Activated gamma-delta T cell treated with anti-CD3 and anti-CD28 coated beads, Interleukin-2, amount 50 U/mL, for 16 hours (primary cell): ENCODE measurements around the gene LATS1.

Experiments
- DNase-seq: peaks from one replicate; pipeline ENCODE4 v3.0.0-alpha.2; 2020; ENCODE audit warnings: low read depth

LATS1 gene

DNA sequence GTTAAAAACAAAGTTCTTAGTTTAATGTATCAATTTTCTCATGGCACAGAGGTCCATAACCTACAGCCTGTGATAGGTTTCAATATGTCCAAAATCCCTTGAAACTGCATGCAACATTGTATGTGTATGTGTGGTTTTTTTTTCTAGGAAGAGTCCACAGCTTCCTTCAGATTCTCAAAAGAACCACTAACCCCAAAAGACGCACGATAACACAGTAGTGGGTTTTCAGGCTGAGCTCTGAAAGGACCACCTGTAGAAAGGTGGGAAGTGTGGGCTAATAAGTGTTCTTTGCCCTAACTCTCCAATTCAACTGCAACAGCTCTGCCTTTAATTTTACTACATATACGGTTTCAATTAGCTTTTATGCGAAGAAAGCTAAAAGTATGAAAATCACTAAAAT lies 57.9 kb downstream of the LATS1 start:
- no peak for DNase-seq

DNA sequence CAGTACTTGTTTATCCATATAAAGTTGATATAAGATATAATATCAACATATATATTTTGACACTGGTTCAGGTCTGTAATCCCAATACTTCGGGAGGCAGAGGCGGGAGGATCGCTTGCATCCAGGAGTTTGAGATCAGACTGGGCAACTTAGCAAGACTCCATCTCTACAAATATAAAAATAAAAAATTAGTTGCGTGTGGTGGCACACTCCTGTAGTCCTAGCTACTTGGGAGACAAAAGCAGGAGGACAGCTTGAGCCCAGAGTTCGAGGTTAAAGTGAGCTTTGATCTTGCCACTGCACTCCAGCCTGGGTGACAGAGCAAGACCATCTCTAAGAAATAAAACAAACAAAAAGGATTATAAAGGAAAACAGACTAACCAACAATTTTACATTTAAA lies 60.5 kb downstream of the LATS1 start:
- DNase-seq, result no peak

DNA sequence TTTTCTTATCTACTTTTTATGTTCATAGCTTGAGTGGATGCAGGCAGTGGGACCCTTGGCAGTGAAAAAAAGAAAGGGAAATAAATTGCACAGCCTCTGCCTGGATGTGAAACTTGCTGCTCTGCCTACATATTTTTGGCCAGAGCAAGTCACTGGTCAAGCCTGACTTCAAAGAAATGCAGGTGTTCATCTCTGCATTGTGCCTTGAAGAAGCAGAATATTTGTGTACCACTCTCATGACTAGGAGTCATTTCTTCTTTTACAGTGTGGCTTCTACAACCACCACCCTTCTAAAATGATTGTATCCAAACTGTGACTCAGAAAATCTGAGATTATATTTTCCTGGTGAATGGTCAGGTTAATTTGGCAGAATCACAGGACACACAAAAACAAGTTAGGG lies 66.8 kb downstream of the LATS1 start:
- no peak for DNase-seq

DNA sequence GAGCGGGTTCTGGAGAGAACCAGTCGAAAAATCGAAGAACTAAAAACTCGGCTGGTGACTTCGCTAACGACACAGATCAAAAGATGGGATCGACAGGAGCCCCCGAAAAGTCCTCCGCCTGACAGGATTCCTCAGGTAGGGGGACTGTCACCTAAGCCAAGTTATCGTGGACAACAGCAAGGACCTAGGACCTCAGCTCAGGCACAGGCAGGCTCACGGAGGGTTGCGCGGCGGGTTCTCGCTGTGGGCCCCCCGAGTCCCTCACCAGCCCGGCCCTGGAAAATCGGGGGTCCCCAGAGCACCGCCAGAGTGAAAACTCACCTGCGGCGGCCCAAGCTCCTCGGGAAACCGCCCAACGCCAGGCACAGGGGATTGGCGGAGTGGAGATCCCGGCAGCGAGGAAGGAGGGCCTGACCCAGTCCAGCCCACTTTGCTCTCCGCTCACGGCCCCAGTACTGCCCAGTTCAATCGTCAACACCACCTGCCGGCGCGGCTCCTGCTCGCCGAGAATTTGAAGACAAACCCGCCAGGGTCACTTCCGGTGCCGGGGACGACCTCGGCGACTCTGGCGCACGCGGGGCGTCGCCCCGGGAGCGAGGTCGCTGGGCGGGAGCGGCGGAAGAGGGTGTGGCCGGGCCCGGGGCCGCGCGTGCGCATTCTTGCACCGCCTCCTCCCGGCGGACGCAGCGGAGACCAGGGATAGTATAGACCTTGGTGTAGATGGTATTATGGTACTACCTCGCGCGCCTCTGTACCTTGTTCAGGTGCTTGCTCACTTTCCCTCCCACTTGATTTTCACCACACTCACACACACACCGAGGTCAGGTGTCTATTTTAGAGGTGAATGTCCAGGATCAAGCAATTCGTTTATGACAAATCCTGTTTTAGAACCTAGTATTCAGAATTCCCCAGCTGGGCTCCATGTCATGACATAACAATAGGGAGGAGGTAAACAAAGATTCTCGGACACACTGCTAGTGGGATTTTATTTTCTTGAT lies 69.5 kb downstream of the LATS1 start, which contains the start of gene KATNA1:
KATNA1 (minus strand) TSS at position 567 of the 998 bp plus-strand sequence. CDS start 10,167 bp downstream, outside the sequence.
- DNase-seq, result peak; percentile 76

DNA sequence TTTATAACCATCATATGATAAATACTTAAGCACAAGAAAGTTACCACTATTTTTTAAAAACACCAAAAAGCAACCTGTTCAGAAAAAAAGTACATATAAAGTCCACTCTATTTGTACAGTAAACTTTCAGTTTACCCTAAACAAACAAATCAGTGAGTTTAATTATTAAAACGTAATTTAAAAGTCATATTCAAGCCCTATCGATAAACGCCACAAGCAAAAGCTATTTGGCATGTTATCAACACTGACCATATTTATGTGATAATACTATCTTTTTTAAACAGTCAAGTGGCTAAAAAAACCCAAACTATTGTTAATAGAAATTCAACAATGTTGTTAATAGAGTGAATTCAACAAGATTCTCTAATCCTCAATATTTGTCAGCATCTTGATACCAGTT lies 71.3 kb downstream of the LATS1 start:
- DNase-seq, result no peak

DNA sequence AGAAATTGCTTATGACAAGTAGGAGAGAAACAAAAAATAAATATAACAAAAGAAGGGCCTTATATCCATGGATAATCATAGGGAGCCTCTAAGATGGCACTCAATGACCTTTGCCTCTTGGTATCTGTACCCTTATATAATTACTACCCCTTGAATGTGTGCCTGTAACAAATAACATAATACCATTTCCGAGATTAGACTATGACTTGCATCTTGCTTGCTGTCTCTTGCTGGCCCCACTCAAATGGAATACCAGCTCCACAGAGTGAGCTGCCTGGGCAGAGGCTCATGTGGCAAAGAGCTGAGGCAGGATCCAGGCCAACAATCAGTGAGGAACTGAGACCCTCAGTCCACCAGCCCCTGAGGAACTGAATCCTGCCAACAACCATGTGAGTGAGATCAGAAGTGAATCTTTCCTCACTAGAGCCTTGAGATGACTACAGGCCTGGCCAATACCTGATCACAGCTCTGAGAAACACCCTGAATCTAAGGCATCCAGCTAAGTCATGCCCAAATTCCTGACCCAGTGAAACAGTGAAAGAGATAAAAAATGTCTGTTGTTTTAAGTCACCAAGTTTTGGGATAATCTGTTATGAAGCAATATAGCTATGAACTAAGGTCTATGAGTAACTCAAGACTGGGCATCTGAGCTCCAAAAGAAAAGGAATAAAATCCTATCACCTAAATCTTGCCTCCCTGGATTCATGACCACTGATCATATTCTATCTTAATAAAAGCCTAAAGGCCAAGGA lies 74.9 kb downstream of the LATS1 start:
- no peak for DNase-seq

DNA sequence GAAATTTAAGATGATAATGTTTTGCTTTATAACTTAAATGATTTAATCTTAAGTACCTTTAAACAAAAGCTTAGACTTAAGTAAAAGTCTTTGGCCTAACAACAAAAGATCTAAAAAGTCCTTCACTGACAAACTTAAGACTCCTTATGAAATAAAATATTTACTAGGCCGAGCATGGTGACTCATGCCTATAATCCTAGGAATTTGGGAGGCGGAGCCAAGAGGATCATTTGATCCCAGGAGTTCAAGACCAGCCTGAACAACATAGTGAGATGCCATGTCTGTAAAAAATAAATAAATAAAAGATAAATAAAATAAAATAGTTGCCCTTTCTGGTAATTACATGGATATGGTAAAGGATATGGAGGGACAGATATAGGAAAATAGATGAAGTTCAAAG lies 81.8 kb downstream of the LATS1 start:
- DNase-seq, result no peak

DNA sequence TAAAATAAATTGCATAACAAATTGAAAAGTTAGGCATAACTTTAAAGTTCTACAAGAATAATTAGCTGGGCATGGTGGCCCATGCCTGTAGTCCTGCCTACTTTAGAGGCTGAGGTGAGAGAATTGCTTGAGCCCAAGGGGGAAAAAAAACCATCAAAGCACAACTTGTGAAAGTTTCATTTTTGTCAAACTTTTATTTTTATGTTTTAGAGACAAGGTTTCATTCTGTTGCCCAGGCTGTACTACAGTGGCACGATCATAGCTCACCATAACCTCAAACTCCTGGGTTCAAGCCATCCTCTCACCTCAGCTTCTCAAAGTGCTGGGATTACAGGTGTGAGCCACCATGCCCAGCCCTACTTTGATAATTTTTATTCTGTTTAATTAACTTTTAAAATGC lies 83.6 kb downstream of the LATS1 start:
- DNase-seq, result no peak

DNA sequence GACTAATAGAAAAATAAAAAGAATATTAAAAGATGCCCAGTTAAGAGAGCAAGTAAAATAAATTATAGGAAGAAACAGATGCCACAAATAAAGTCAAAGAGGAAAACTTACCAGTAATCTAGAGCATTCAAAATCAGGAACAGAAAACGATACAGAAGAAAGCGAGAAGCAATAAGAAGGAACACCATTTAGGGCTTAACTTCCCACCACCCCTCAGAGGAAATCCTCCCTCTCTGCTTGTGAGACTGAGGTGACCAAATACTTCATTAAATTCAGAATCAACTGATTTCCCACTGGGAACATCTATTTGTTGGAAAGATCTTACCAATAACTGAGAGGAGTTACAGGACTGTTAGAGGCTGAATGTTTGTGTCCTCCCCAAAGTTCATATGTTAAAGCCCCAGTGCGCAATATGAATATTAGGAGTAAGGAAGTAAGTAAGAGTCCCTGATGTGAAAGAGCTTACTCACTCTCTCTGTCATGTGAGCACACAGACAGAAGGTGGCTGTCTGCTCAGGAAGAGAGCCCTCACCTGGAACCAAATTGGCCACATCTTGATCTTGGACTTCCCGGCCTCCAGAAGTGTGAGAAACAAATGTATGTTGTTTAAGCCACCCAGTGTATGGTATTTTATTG lies 88.9 kb downstream of the LATS1 start:
- no peak for DNase-seq

DNA sequence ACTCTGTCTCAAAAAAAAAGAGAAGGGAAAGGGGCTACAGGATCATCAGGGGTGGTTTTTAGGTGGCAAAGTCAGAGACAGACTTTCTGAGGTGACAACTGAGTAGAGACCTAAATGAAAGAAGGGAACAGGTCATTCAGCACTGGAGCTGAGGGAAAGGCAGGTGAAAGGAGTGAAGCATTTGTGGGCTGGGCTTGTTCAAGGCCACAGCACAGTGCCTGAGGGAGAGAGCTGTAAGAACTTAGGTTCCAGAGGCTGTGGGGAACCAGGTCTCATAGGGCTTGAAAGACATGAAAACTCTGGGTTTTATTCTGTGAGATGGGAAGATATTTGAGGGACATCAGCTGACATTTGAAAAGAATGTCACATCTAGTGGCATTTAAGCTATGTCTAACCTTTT lies 90.2 kb downstream of the LATS1 start:
- DNase-seq, result no peak

DNA sequence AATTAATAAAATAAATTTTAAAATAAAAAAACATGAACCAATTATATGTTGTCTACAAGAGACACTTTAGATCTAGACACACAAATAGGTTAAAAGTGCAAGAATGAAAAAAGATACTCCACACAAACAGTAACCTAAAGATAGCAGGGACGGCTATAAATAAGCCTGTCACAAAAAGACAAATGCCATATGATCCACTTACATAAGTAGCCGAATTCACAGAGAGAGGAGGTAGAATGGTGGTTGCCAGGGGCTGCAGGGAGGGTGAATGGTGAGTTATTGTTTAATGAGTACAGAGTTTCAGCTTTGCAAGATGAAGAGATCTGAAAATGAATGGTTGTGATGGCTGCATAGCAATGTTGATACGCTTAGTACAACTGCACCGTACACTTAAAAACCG lies 102.1 kb downstream of the LATS1 start:
- no peak for DNase-seq

DNA sequence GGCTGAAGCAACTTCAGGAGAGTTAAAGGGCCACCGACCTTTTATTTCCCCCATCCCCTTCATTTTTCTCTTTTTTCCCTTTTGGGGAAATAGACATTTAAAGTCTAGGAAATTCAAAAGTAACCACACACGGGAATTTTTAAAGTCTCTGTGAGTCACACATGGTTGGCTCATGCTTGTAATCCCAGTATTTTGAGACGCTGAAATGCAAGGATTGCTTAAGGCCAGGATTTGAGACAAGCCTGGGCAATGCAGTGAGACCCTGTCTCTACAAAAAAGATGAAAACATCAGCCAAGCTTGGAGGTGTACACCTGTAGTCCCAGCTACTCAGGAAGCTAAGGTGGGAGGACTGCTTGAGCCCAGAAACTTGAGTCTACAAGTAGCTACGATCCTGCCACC lies 103.6 kb downstream of the LATS1 start:
- no peak for DNase-seq

DNA sequence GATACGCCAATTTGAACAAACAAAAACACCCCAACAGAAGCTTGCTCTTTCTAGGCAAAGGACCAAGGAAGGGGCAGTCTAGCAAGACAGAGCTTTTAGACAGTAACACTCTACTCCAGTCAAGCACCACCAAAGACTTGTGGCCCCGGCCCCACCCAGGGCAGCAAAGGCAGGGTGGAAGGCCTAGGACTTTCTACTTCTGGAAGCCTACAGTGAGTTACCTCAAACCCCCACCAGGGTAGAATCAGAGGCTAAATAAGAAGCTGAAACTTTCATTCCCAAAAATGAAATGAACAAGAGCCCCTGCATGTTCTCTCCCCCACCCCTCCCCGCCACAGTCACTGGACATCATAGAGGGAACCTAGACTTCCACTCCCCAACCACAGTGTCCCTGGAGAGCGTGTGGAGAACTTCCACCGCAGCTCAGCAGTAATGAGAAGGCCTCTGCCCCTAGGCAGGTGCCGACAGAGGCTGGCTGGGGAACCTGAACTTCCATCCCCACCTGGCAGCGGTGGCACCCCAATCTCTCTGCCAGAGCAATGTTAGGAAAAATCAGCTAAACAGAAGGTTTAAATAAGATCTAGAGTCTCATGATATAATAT lies 109.4 kb downstream of the LATS1 start:
- DNase-seq, result no peak
